HEK293 (cell line): Measurements from ENCODE around the gene RHEB.
A peak's percentile ranks its signal among the peaks of the same experiment; 100 is the strongest.

ENCODE experiments used
- CTCF ChIA-PET: fragments of 350-600 bp; formaldehyde crosslinking; extraction: SDS; loops from one replicate; lab custom pipeline; 2021; ENCODE audit warnings: antibody characterized with exemption; lab: Yijun Ruan, JAX
- POLR2A ChIA-PET: fragments of 300-600 bp; formaldehyde crosslinking; extraction: SDS; loops from one replicate; lab custom pipeline; 2020; ENCODE audit warnings: antibody characterized with exemption, inconsistent platforms; lab: Yijun Ruan, JAX
- H3K27ac ChIP-seq: fragments of 200-500 bp; sonication (Bioruptor generic); 2 replicates; pipeline ENCODE4 v1.5.1; 2014; ENCODE audit warnings: low read depth, low read length, control low read depth, inconsistent platforms; ENCODE audit errors: extremely low read depth
- H3K36me3 ChIP-seq, 2 experiments: fragments of 200-500 bp in 1 of 2; sonication (Bioruptor generic) in 1 of 2; 1 replicate in 1 of 2; 2 replicates in 1 of 2; pipeline ENCODE4 v1.5.1; 2014 to 2017; ENCODE audit warnings: inconsistent platforms in 2 of 2, low read length in 2 of 2; ENCODE audit not compliant: control insufficient read depth in 2 of 2, insufficient read depth in 1 of 2
- H3K4me1 ChIP-seq: fragments of 200-500 bp; sonication (Bioruptor generic); 2 replicates; pipeline ENCODE4 v1.5.1; 2014; ENCODE audit warnings: mild to moderate bottlenecking, low read length, inconsistent platforms; ENCODE audit not compliant: control insufficient read depth, insufficient read depth
- H3K4me3 ChIP-seq: 2 replicates; pipeline ENCODE4 v1.5.1; 2011; ENCODE audit warnings: low read depth, mild to moderate bottlenecking, control low read depth, low read length, moderate library complexity
- H3K9me3 ChIP-seq: fragments of 200-500 bp; sonication (Bioruptor generic); 2 replicates; pipeline ENCODE4 v1.5.1; 2014; ENCODE audit warnings: low read depth, low read length, inconsistent platforms; ENCODE audit not compliant: control insufficient read depth, insufficient read depth
- AEBP2 ChIP-seq: fragments of 450-650 bp; formaldehyde crosslinking; IDR thresholded peaks from 2 replicates; pipeline ENCODE4 v1.5.1; 2016; ENCODE audit warnings: missing biosample characterization, missing genetic modification characterization, borderline replicate concordance
- HOXD13 ChIP-seq: sonication (generic); formaldehyde crosslinking; IDR thresholded peaks from 2 replicates; pipeline ENCODE4 v1.8.0; 2022; ENCODE audit warnings: missing genetic modification reagents, borderline replicate concordance
- OSR2 ChIP-seq: fragments of 450-650 bp; formaldehyde crosslinking; IDR thresholded peaks from 2 replicates; pipeline ENCODE4 v1.5.1; 2016; ENCODE audit warnings: missing biosample characterization, missing genetic modification characterization
- SALL2 ChIP-seq: fragments of 450-650 bp; formaldehyde crosslinking; IDR thresholded peaks from 2 replicates; pipeline ENCODE4 v1.5.0; 2017; ENCODE audit warnings: missing biosample characterization, mild to moderate bottlenecking, missing genetic modification characterization, borderline replicate concordance
- SCRT1 ChIP-seq: fragments of 450-650 bp; formaldehyde crosslinking; IDR thresholded peaks from 2 replicates; pipeline ENCODE4 v1.5.1; 2016; ENCODE audit warnings: missing biosample characterization, missing genetic modification characterization, borderline replicate concordance
- SCRT2 ChIP-seq: fragments of 450-650 bp; formaldehyde crosslinking; IDR thresholded peaks from 2 replicates; pipeline ENCODE4 v1.5.1; 2016; ENCODE audit warnings: missing biosample characterization, missing genetic modification characterization
- SETDB1 ChIP-seq: IDR thresholded peaks from one replicate; pipeline ENCODE4 v1.6.1; 2017; ENCODE audit warnings: mild to moderate bottlenecking, low read length, moderate library complexity, mixed read lengths; ENCODE audit not compliant: insufficient read length
- ZIC2 ChIP-seq: fragments of 450-650 bp; formaldehyde crosslinking; IDR thresholded peaks from 2 replicates; pipeline ENCODE4 v1.5.1; 2016; ENCODE audit warnings: missing biosample characterization, missing genetic modification characterization
- ZNF10 ChIP-seq: fragments of 450-650 bp; formaldehyde crosslinking; IDR thresholded peaks from 2 replicates; pipeline ENCODE4 v1.5.1; 2017; ENCODE audit warnings: missing biosample characterization, missing genetic modification characterization
- ZNF18 ChIP-seq: fragments of 450-650 bp; formaldehyde crosslinking; IDR thresholded peaks from 2 replicates; pipeline ENCODE4 v1.5.1; 2016; ENCODE audit warnings: missing biosample characterization, missing genetic modification characterization
- ZNF214 ChIP-seq: fragments of 450-650 bp; formaldehyde crosslinking; IDR thresholded peaks from 2 replicates; pipeline ENCODE4 v1.5.1; 2017; ENCODE audit warnings: missing biosample characterization, mild to moderate bottlenecking, missing genetic modification characterization, borderline replicate concordance
- ZNF26 ChIP-seq: fragments of 450-650 bp; formaldehyde crosslinking; IDR thresholded peaks from 2 replicates; pipeline ENCODE4 v1.5.1; 2016; ENCODE audit warnings: missing biosample characterization, missing genetic modification characterization
- ZNF366 ChIP-seq: fragments of 450-650 bp; formaldehyde crosslinking; conservative IDR thresholded peaks from 2 replicates; pipeline ENCODE4 v1.5.1; 2016; ENCODE audit warnings: missing biosample characterization, missing genetic modification characterization
- ZNF37A ChIP-seq: fragments of 450-650 bp; IDR thresholded peaks from 2 replicates; pipeline ENCODE4 v1.5.1; 2018; ENCODE audit warnings: missing biosample characterization, missing genetic modification characterization
- ZNF571 ChIP-seq: fragments of 450-650 bp; formaldehyde crosslinking; IDR thresholded peaks from 2 replicates; pipeline ENCODE4 v1.5.0; 2017; ENCODE audit warnings: missing biosample characterization, missing genetic modification characterization
- ZNF664 ChIP-seq: fragments of 450-650 bp; formaldehyde crosslinking; IDR thresholded peaks from 2 replicates; pipeline ENCODE4 v1.5.1; 2016; ENCODE audit warnings: missing biosample characterization, missing genetic modification characterization
- ZNF692 ChIP-seq: fragments of 450-650 bp; formaldehyde crosslinking; IDR thresholded peaks from 2 replicates; pipeline ENCODE4 v1.5.1; 2016; ENCODE audit warnings: missing biosample characterization, missing genetic modification characterization
- ZNF791 ChIP-seq: fragments of 450-650 bp; formaldehyde crosslinking; IDR thresholded peaks from 2 replicates; pipeline ENCODE4 v1.5.1; 2016; ENCODE audit warnings: missing biosample characterization, missing genetic modification characterization
- ZNF792 ChIP-seq: fragments of 450-650 bp; formaldehyde crosslinking; IDR thresholded peaks from 2 replicates; pipeline ENCODE4 v1.5.1; 2016; ENCODE audit warnings: missing biosample characterization, missing genetic modification characterization
- ZXDB ChIP-seq: fragments of 450-650 bp; formaldehyde crosslinking; IDR thresholded peaks from 2 replicates; pipeline ENCODE4 v1.5.1; 2016; ENCODE audit warnings: missing biosample characterization, missing genetic modification characterization

The RHEB gene

GRCh38 chr7:151465169-151465568, 54.5 kb downstream of the RHEB start:
- ChIA-PET POLR2A (interaction anchor here (1.4 kb wide), 1 partner anchor 49 kb away, joined by 4 read pairs; no protein-coding TSS in a partner anchor), CTCF (interaction anchor here (0.7 to 1.5 kb wide), 2 partner anchors 28 to 97 kb away, joined by 3 to 4 read pairs; no protein-coding TSS in a partner anchor)
- Histone ChIP-seq H3K4me3 (no peak overlapping the region), H3K27ac (no peak overlapping the region), H3K36me3 (peaks cover 5 to 58% of the 10 kb centered on the region in 2 experiments; a peak in 2 of 3 replicates), H3K9me3 (no peaks in the 10 kb centered on the region), H3K4me1 (no peaks in the 10 kb centered on the region)
- TF ChIP-seq ZNF214 (no peak), ZNF571 (tag by site-specific recombination) (no peak), ZNF366 (no peak), HOXD13 (no peak), ZNF692 (tag by site-specific recombination) (no peak)

GRCh38 chr7:151462306-151462779, 57.4 kb downstream of the RHEB start:
- no peak overlapping the region for H3K4me3 ChIP-seq
- peaks cover 0 to 30% of the 10 kb centered on the region in 2 experiments; a peak in 1 of 3 replicates for H3K36me3 ChIP-seq
- H3K9me3 ChIP-seq: no peaks in the 10 kb centered on the region
- no peak overlapping the region for H3K27ac ChIP-seq
- ChIA-PET CTCF (interaction anchor here (1.1 to 3.1 kb wide), 3 partner anchors 8 to 296 kb away, joined by 3 to 8 read pairs (median 3); no protein-coding TSS in a partner anchor), POLR2A (no interaction called here)
- no peak for TF ChIP-seq SALL2 (tag by site-specific recombination)
- no peak for TF ChIP-seq OSR2 (tag by site-specific recombination)
- TF ChIP-seq ZIC2 (tag by site-specific recombination): peak; percentile 41
- TF ChIP-seq SETDB1: peak; percentile 84
- no peaks in the 10 kb centered on the region; the same call in 1 of the 2 replicates for H3K4me1 ChIP-seq

GRCh38 chr7:151461942-151462230, 57.8 kb downstream of the RHEB start:
- ChIA-PET POLR2A (no interaction called here), CTCF (interaction anchor here (1.1 to 3.1 kb wide), 4 partner anchors 9 to 297 kb away, joined by 3 to 8 read pairs (median 3); no protein-coding TSS in a partner anchor)
- no peaks in the 10 kb centered on the region; the same call in 1 of the 2 replicates for H3K4me1 ChIP-seq
- H3K36me3 ChIP-seq: peaks cover 0 to 25% of the 10 kb centered on the region in 2 experiments; a peak in 1 of 3 replicates
- no peak overlapping the region for H3K27ac ChIP-seq
- H3K4me3 ChIP-seq: no peak overlapping the region
- H3K9me3 ChIP-seq: no peaks in the 10 kb centered on the region
- TF ChIP-seq AEBP2 (tag by site-specific recombination) (no peak), SCRT2 (tag by site-specific recombination) (peak; percentile 81), ZNF18 (no peak), ZNF664 (tag by site-specific recombination) (no peak), SCRT1 (tag by site-specific recombination) (0 out of 2 replicates have a peak, but pooled peaks have one; percentile 33), ZNF10 (tag by site-specific recombination) (no peak), ZNF792 (tag by site-specific recombination) (no peak), ZNF791 (tag by site-specific recombination) (no peak), ZXDB (tag by site-specific recombination) (no peak), ZNF37A (tag by site-specific recombination) (no peak), ZNF26 (tag by site-specific recombination) (no peak)
